Measurements from ENCODE around the gene NRCAM.

- no peak for TF ChIP-seq CTCF (conservative IDR thresholded peaks at IDR 0.05; ENCODE audit: low read depth, low read length)
- TF ChIP-seq EZH2 (IDR thresholded peaks at IDR 0.05; ENCODE audit: borderline replicate concordance, low read depth, low read length, poor library complexity, severe bottlenecking), result no peak
These were observed 662 bp downstream of the NRCAM start for GRCh38 chr7:108455551-108455997.

All from A673 (cell line).